SK-N-SH (cell line): ENCODE results near the gene PSG1.
"Not testable (repeated sequence)": the region's sequence is repeated elsewhere in the genome, so short reads cannot be mapped to it uniquely, and the experiment has no call there.

Experiments used
- CHD2 ChIP-seq: fragments of 150-350 bp; IDR thresholded peaks from 2 replicates; pipeline ENCODE4 v1.6.1; 2018; ENCODE audit warnings: low read length; ENCODE audit not compliant: partially characterized antibody
- ELF1 ChIP-seq: IDR thresholded peaks from 2 replicates; pipeline ENCODE4 v1.4.0; 2012
- FOXJ3 ChIP-seq: sonication (generic); formaldehyde crosslinking; IDR thresholded peaks from 2 replicates; pipeline ENCODE4 v1.5.1; 2020; ENCODE audit warnings: mild to moderate bottlenecking, missing genetic modification reagents
- YY1 ChIP-seq: IDR thresholded peaks from 2 replicates; pipeline ENCODE4 v1.4.0; 2012; ENCODE audit warnings: low read depth, mild to moderate bottlenecking
- TF ChIP-seq, protein P1 (sequence below): fragments of 200-600 bp; sonication (generic); IDR thresholded peaks from 2 replicates; pipeline ENCODE4 v1.6.1; 2017; ENCODE audit warnings: antibody characterized with exemption, mild to moderate bottlenecking, moderate library complexity

DNA sequence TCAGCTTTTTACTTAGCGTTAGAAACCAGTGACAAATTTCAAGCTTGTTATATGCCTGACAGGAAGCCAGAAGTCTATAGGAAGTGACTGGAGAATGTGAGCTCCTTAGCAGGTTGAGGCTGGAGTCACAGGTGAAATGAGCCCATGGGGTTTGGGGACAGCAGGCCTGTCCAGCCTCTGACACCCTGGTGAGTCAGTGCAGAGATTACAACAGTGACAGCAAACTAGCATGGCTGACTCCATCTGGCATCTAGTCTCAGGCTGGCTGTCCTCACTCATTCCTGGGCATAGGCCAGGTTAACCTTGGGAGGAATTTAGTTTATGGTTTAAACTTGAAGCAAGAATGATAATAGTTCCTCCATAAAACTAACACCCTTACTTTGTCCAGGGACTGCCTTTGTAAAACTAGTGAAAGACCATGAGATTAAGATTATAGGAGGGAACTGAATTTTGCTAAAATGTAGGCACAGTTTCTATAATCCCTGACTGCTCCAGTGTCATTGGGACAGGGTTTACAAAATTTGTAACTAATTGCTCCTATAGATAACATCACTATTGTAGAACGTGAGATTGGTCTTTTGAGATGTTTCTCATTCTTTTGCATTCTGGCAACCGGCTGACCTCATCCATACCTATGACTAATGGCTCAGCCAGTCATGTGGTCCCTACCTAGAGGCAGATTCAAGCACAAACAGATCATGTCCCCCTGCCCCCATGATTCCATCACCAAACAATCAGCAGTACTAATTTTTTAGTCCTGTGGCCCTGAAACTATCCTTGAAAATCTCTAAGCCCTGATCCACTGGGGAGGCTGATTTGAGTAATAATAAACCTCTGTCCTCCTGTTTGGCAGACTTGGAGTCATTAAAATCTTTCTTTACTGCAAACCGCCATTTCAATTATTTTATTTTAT is 4.4 kb downstream of the PSG1 start:
- TF ChIP-seq, protein P1, sequence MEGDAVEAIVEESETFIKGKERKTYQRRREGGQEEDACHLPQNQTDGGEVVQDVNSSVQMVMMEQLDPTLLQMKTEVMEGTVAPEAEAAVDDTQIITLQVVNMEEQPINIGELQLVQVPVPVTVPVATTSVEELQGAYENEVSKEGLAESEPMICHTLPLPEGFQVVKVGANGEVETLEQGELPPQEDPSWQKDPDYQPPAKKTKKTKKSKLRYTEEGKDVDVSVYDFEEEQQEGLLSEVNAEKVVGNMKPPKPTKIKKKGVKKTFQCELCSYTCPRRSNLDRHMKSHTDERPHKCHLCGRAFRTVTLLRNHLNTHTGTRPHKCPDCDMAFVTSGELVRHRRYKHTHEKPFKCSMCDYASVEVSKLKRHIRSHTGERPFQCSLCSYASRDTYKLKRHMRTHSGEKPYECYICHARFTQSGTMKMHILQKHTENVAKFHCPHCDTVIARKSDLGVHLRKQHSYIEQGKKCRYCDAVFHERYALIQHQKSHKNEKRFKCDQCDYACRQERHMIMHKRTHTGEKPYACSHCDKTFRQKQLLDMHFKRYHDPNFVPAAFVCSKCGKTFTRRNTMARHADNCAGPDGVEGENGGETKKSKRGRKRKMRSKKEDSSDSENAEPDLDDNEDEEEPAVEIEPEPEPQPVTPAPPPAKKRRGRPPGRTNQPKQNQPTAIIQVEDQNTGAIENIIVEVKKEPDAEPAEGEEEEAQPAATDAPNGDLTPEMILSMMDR = not testable (repeated sequence)
- not testable (repeated sequence) for TF ChIP-seq YY1; ELF1; CHD2; FOXJ3 (CRISPR knock-in tag)
